Measurements from ENCODE around the gene ELAC1.

ELAC1 gene

GRCh38 chr18:51021226-51021965 is 53.6 kb downstream of the ELAC1 start:
- no peak for TF ChIP-seq CTCF (IDR thresholded peaks at IDR 0.05; ENCODE audit: insufficient read depth, low read length, poor library complexity, severe bottlenecking)

GRCh38 chr18:51025512-51025911 is 57.7 kb downstream of the ELAC1 start:
- no peak for DNase-seq (ENCODE audit: extremely low read depth, insufficient read length)
- TF ChIP-seq CTCF (IDR thresholded peaks at IDR 0.05; ENCODE audit: insufficient read depth, low read length, poor library complexity, severe bottlenecking) = no peak
- Histone ChIP-seq H3K4me3 (replicated peaks; ENCODE audit: low read depth, low read length) (no peak overlapping the region), H3K27me3 (replicated peaks; ENCODE audit: control insufficient read depth, insufficient read depth, low read length) (no peaks in the 10 kb centered on the region), H3K36me3 (ENCODE audit: control insufficient read depth, insufficient read depth, low read length) (peaks cover 3% of the 10 kb centered on the region; the same call in 1 of the 2 replicates)

More at GRCh38 chr18:51021226-51021965, 53.6 kb downstream of the ELAC1 start:
- Histone ChIP-seq H3K4me3 (replicated peaks; ENCODE audit: low read depth, low read length) (no peak overlapping the region), H3K27me3 (replicated peaks; ENCODE audit: control insufficient read depth, insufficient read depth, low read length) (no peaks in the 10 kb centered on the region), H3K36me3 (ENCODE audit: control insufficient read depth, insufficient read depth, low read length) (peaks cover 3% of the 10 kb centered on the region; the same call in 1 of the 2 replicates)
- no peak for DNase-seq (ENCODE audit: extremely low read depth, insufficient read length)

GRCh38 chr18:51028201-51028805 is 60.5 kb downstream of the ELAC1 start:
- Histone ChIP-seq H3K27me3 (replicated peaks; ENCODE audit: control insufficient read depth, insufficient read depth, low read length) (no peaks in the 10 kb centered on the region), H3K36me3 (ENCODE audit: control insufficient read depth, insufficient read depth, low read length) (peaks cover 3% of the 10 kb centered on the region; the same call in 1 of the 2 replicates), H3K4me3 (replicated peaks; ENCODE audit: low read depth, low read length) (0 out of 2 replicates have a peak overlapping the region, but pooled peaks have one; percentile 23)
- peak; percentile 28 for TF ChIP-seq CTCF (IDR thresholded peaks at IDR 0.05; ENCODE audit: insufficient read depth, low read length, poor library complexity, severe bottlenecking)
- peak; percentile 13 for DNase-seq (ENCODE audit: extremely low read depth, insufficient read length)

GRCh38 chr18:51029378-51029693 is 61.5 kb downstream of the ELAC1 start:
- TF ChIP-seq CTCF (IDR thresholded peaks at IDR 0.05; ENCODE audit: insufficient read depth, low read length, poor library complexity, severe bottlenecking) = no peak
- peak overlapping the region; percentile 71 for H3K4me3 ChIP-seq (replicated peaks; ENCODE audit: low read depth, low read length)
- DNase-seq (ENCODE audit: extremely low read depth, insufficient read length) = no peak
- no peaks in the 10 kb centered on the region for H3K27me3 ChIP-seq (replicated peaks; ENCODE audit: control insufficient read depth, insufficient read depth, low read length)
- peaks cover 3% of the 10 kb centered on the region; the same call in 1 of the 2 replicates for H3K36me3 ChIP-seq (ENCODE audit: control insufficient read depth, insufficient read depth, low read length)

GRCh38 chr18:51029694-51030536 is 62.1 kb downstream of the ELAC1 start, which contains the start of gene SMAD4:
SMAD4 (plus strand) TSS chr18:51030213; CDS start chr18:51047047, 16,834 bp downstream.
- peaks cover 3% of the 10 kb centered on the region; the same call in 1 of the 2 replicates for H3K36me3 ChIP-seq (ENCODE audit: control insufficient read depth, insufficient read depth, low read length)
- H3K4me3 ChIP-seq (replicated peaks; ENCODE audit: low read depth, low read length) = peak within 1 kb of the TSS; percentile 71
- no peaks in the 10 kb centered on the region for H3K27me3 ChIP-seq (replicated peaks; ENCODE audit: control insufficient read depth, insufficient read depth, low read length)
- peak; percentile 93 for DNase-seq (ENCODE audit: extremely low read depth, insufficient read length)
- no peak for TF ChIP-seq CTCF (IDR thresholded peaks at IDR 0.05; ENCODE audit: insufficient read depth, low read length, poor library complexity, severe bottlenecking)

All from GM06990 (cell line).